Suprapubic skin (tissue), 4 donors: ENCODE measurements around the gene KIAA0825. TPM values are rescaled to one million over a fixed set of nuclear protein-coding genes. Genes with fewer than 3 reads are reported as not detected.

Experiments used
- DNase-seq, 2 donors: peaks; one replicate each; pipeline ENCODE4 v3.0.0-alpha.2; 2019; ENCODE audit warnings: low spot score in 2 of 2
- H3K27ac ChIP-seq: fragments of 200-600 bp; sonication (generic); one replicate; pipeline ENCODE4 v1.5.1; 2019
- H3K27me3 ChIP-seq: fragments of 200-600 bp; sonication (generic); one replicate; pipeline ENCODE4 v1.5.1; 2019
- H3K36me3 ChIP-seq: fragments of 200-600 bp; sonication (generic); one replicate; pipeline ENCODE4 v1.5.1; 2019
- H3K4me1 ChIP-seq: fragments of 200-600 bp; sonication (generic); one replicate; pipeline ENCODE4 v1.5.1; 2019
- H3K4me3 ChIP-seq: fragments of 200-600 bp; sonication (generic); one replicate; pipeline ENCODE4 v1.5.1; 2019; ENCODE audit warnings: mild to moderate bottlenecking
- H3K9me3 ChIP-seq: fragments of 200-600 bp; sonication (generic); one replicate; pipeline ENCODE4 v1.5.1; 2019
- CTCF ChIP-seq, 2 donors: fragments of 200-600 bp in 1 of 2; fragments of 450-650 bp in 1 of 2; sonication (generic) in 1 of 2; IDR thresholded peaks; one replicate each; pipeline ENCODE4 v1.5.1; 2016 to 2019; ENCODE audit warnings: antibody characterized with exemption in 2 of 2, mild to moderate bottlenecking in 1 of 2, moderate library complexity in 1 of 2
- EP300 ChIP-seq: sonication (generic); formaldehyde crosslinking; IDR thresholded peaks from one replicate; pipeline ENCODE4 v1.6.1; 2017; ENCODE audit warnings: antibody characterized with exemption
- POLR2A ChIP-seq, 2 donors: fragments of 450-650 bp; IDR thresholded peaks; one replicate each; pipeline ENCODE4 v1.6.1; 2017; ENCODE audit warnings: antibody characterized with exemption in 2 of 2, mild to moderate bottlenecking in 2 of 2, moderate library complexity in 2 of 2
- POLR2AphosphoS5 ChIP-seq, 3 donors: sonication (generic); formaldehyde crosslinking; IDR thresholded peaks; one replicate each; pipeline ENCODE4 v1.6.1; 2017; ENCODE audit warnings: antibody characterized with exemption in 3 of 3
- WGBS: methylation state at CpG from one replicate; pipeline ENCODE4 v1.1.5; 2018; 5-methylcytosine and 5-hydroxymethylcytosine counted together
- total RNA-seq, 4 donors: library from RNA; depleted of rRNA; stranded (reverse); fragments of >200 nt; gene quantifications; one replicate each; pipeline ENCODE4 v1.1.0, GENCODE V29; 2016

The KIAA0825 gene
- total RNA-seq, 4 donors from 2014 or later, result 3.4 to 5.8 (median 4.5) TPM

- no peak for DNase-seq
- peaks cover 11% of the 10 kb centered on the region for H3K36me3 ChIP-seq
- TF ChIP-seq POLR2AphosphoS5 (IDR thresholded peaks at IDR 0.05) (no peak), POLR2A (IDR thresholded peaks at IDR 0.05) (no peak), EP300 (no peak)
- no peak overlapping the region for H3K27ac ChIP-seq
- no peaks in the 10 kb centered on the region for H3K9me3 ChIP-seq
- no peaks in the 10 kb centered on the region for H3K27me3 ChIP-seq
- WGBS, result 89% methylated on average over 2 of the region's 2 CpGs
- H3K4me1 ChIP-seq, result no peaks in the 10 kb centered on the region
- no peak overlapping the region for H3K4me3 ChIP-seq
Observed at GRCh38 chr5:94442991-94443390, 175.4 kb downstream of the KIAA0825 start.

GRCh38 chr5:94442076-94442475, 176.3 kb downstream of the KIAA0825 start:
- Histone ChIP-seq H3K4me3 (no peak overlapping the region), H3K27ac (no peak overlapping the region), H3K27me3 (no peaks in the 10 kb centered on the region), H3K4me1 (no peaks in the 10 kb centered on the region), H3K36me3 (peaks cover 14% of the 10 kb centered on the region), H3K9me3 (no peaks in the 10 kb centered on the region)
- no peak for TF ChIP-seq CTCF (IDR thresholded peaks at IDR 0.05)
- WGBS, result 67% methylated on average over 1 of the region's 1 CpG
- no peak for DNase-seq

GRCh38 chr5:94440015-94440414, 178.4 kb downstream of the KIAA0825 start:
- Histone ChIP-seq H3K36me3 (peaks cover 14% of the 10 kb centered on the region), H3K27me3 (no peaks in the 10 kb centered on the region), H3K27ac (no peak overlapping the region), H3K4me3 (no peak overlapping the region), H3K9me3 (no peaks in the 10 kb centered on the region), H3K4me1 (no peaks in the 10 kb centered on the region)
- WGBS, result 64% methylated on average over 3 of the region's 3 CpGs
- TF ChIP-seq POLR2AphosphoS5 (IDR thresholded peaks at IDR 0.05), result no peak
- no peak for TF ChIP-seq EP300
- no peak for TF ChIP-seq CTCF (IDR thresholded peaks at IDR 0.05)
- TF ChIP-seq POLR2A (IDR thresholded peaks at IDR 0.05), result no peak
- no peak for DNase-seq

- H3K27ac ChIP-seq, result peak overlapping the region; percentile 12
- 48% methylated on average over 2 of the region's 2 CpGs for WGBS
- peaks cover 6% of the 10 kb centered on the region for H3K4me1 ChIP-seq
- H3K36me3 ChIP-seq, result peaks cover 9% of the 10 kb centered on the region
- no peak for TF ChIP-seq CTCF (IDR thresholded peaks at IDR 0.05)
- peak; percentile 18 to 78 (median 69) for TF ChIP-seq POLR2AphosphoS5 (IDR thresholded peaks at IDR 0.05)
- H3K9me3 ChIP-seq, result no peaks in the 10 kb centered on the region
- no peaks in the 10 kb centered on the region for H3K27me3 ChIP-seq
- no peak for DNase-seq
- no peak overlapping the region for H3K4me3 ChIP-seq
Observed at GRCh38 chr5:94433397-94434163, 184.8 kb downstream of the KIAA0825 start.

- Histone ChIP-seq H3K9me3 (no peaks in the 10 kb centered on the region), H3K36me3 (no peaks in the 10 kb centered on the region), H3K27ac (no peak overlapping the region), H3K4me1 (peaks cover 6% of the 10 kb centered on the region), H3K27me3 (no peaks in the 10 kb centered on the region), H3K4me3 (no peak overlapping the region)
- DNase-seq, result no peak
- no peak for TF ChIP-seq POLR2AphosphoS5 (IDR thresholded peaks at IDR 0.05)
- no peak for TF ChIP-seq CTCF (IDR thresholded peaks at IDR 0.05)
- TF ChIP-seq POLR2A (IDR thresholded peaks at IDR 0.05), result no peak
- no peak for TF ChIP-seq EP300
Observed at GRCh38 chr5:94432499-94432898, 185.9 kb downstream of the KIAA0825 start.

GRCh38 chr5:94431696-94432095, 186.7 kb downstream of the KIAA0825 start:
- H3K4me3 ChIP-seq, result no peak overlapping the region
- TF ChIP-seq POLR2A (IDR thresholded peaks at IDR 0.05) (no peak), EP300 (no peak), CTCF (IDR thresholded peaks at IDR 0.05) (no peak), POLR2AphosphoS5 (IDR thresholded peaks at IDR 0.05) (no peak)
- peaks cover 6% of the 10 kb centered on the region for H3K4me1 ChIP-seq
- H3K36me3 ChIP-seq, result no peaks in the 10 kb centered on the region
- H3K27ac ChIP-seq, result no peak overlapping the region
- no peaks in the 10 kb centered on the region for H3K27me3 ChIP-seq
- no peaks in the 10 kb centered on the region for H3K9me3 ChIP-seq
- DNase-seq, result no peak
